OCI-LY7 (cell line): ENCODE data around the gene IL17D. TPM values are rescaled to one million over a fixed set of nuclear protein-coding genes. Genes with fewer than 3 reads are reported as not detected.

Experiments
- BruUV-seq: library from RNA; stranded (reverse); fragments of 400-500 nt; replicated peaks from 2 replicates; lab custom pipeline; 2021; lab: Mats Ljungman, UMichigan
- CTCF ChIA-PET: fragments of 300-600 bp; sonication (Branson Sonifier 250); formaldehyde crosslinking; loops from one replicate; lab custom pipeline; 2022; ENCODE audit warnings: antibody characterized with exemption; ENCODE audit not compliant: unreplicated experiment; lab: Charles Lee
- POLR2A ChIA-PET: fragments of 300-600 bp; sonication (Branson Sonifier 250); formaldehyde crosslinking; loops from one replicate; lab custom pipeline; 2022; ENCODE audit warnings: antibody characterized with exemption; lab: Charles Lee
- DNase-seq: peaks from one replicate; pipeline ENCODE4 v3.0.0-alpha.2; 2015; ENCODE audit warnings: low spot score
- H2AFZ ChIP-seq: fragments of 200-600 bp; sonication (generic), shearing (Covaris generic); 2 replicates; pipeline ENCODE4 v1.6.1; 2014; ENCODE audit warnings: mild to moderate bottlenecking, antibody characterized with exemption, low read length, moderate library complexity
- H3K27ac ChIP-seq: fragments of 200-600 bp; sonication (generic); 2 replicates; pipeline ENCODE4 v1.5.1; 2014; ENCODE audit warnings: mixed run types, low read depth, mild to moderate bottlenecking, moderate library complexity, low read length, inconsistent platforms; ENCODE audit not compliant: poor library complexity, severe bottlenecking
- H3K36me3 ChIP-seq: fragments of 200-600 bp; sonication (generic); 2 replicates; pipeline ENCODE4 v1.6.1; 2014; ENCODE audit warnings: mild to moderate bottlenecking, antibody characterized with exemption, low read length, moderate library complexity, mixed read lengths; ENCODE audit not compliant: insufficient read depth
- H3K4me1 ChIP-seq: fragments of 200-600 bp; sonication (generic); 2 replicates; pipeline ENCODE4 v1.5.1; 2014; ENCODE audit warnings: mild to moderate bottlenecking, low read length; ENCODE audit not compliant: insufficient read depth, poor library complexity, severe bottlenecking
- H3K4me2 ChIP-seq: fragments of 200-600 bp; sonication (generic); 2 replicates; pipeline ENCODE4 v1.6.1; 2014; ENCODE audit warnings: mild to moderate bottlenecking, low read length
- H3K4me3 ChIP-seq: fragments of 200-600 bp; sonication (generic); 2 replicates; pipeline ENCODE4 v1.5.1; 2014; ENCODE audit warnings: mild to moderate bottlenecking, low read depth, low read length; ENCODE audit not compliant: poor library complexity, severe bottlenecking
- H3K79me2 ChIP-seq: fragments of 200-600 bp; sonication (generic); 2 replicates; pipeline ENCODE4 v1.6.1; 2016; ENCODE audit warnings: low read depth, mild to moderate bottlenecking, low read length, moderate library complexity, mixed read lengths; ENCODE audit not compliant: insufficient read depth
- H3K9me2 ChIP-seq: fragments of 200-600 bp; sonication (generic); 2 replicates; pipeline ENCODE4 v1.6.1; 2016; ENCODE audit warnings: mild to moderate bottlenecking, low read length, mixed read lengths; ENCODE audit not compliant: insufficient read depth
- H3K9me3 ChIP-seq: fragments of 200-600 bp; sonication (generic); 2 replicates; pipeline ENCODE4 v1.6.1; 2014; ENCODE audit warnings: mild to moderate bottlenecking, mixed run types, low read length, mixed read lengths
- H4K20me1 ChIP-seq: fragments of 200-600 bp; sonication (generic); 2 replicates; pipeline ENCODE4 v1.6.1; 2014; ENCODE audit warnings: mild to moderate bottlenecking, antibody characterized with exemption, low read length, moderate library complexity, mixed read lengths; ENCODE audit not compliant: insufficient read depth
- EZH2phosphoT487 ChIP-seq: fragments of 200-600 bp; sonication (generic); IDR thresholded peaks from 2 replicates; pipeline ENCODE4 v1.6.1; 2018; ENCODE audit warnings: low read depth, borderline replicate concordance, mild to moderate bottlenecking, mixed run types, antibody characterized with exemption, low read length, moderate library complexity, mixed read lengths
- intact Hi-C: fragments of 100-400 bp; cut with micrococcal nuclease; formaldehyde crosslinking; loops from one replicate; pipeline ENCODE4 v1.10.0; 2022; ENCODE audit not compliant: unreplicated experiment
- total RNA-seq, 2 experiments: library from RNA; depleted of rRNA in 1 of 2; stranded (reverse); fragments of >200 nt in 1 of 2; shearing (Covaris generic) in 1 of 2; gene quantifications; 2 replicates each; pipeline ENCODE4 v1.2.3, GENCODE V29; 2014 to 2022
- TF ChIP-seq, protein P1 (sequence below): fragments of 200-600 bp; sonication (generic); conservative IDR thresholded peaks from 2 replicates; pipeline ENCODE4 v1.5.1; 2014; ENCODE audit warnings: mild to moderate bottlenecking, antibody characterized with exemption, low read length, moderate library complexity, mixed read lengths

Gene IL17D
- total RNA-seq, 2 experiments from 2014 or later = 0.51 to 1.1 TPM

DNA sequence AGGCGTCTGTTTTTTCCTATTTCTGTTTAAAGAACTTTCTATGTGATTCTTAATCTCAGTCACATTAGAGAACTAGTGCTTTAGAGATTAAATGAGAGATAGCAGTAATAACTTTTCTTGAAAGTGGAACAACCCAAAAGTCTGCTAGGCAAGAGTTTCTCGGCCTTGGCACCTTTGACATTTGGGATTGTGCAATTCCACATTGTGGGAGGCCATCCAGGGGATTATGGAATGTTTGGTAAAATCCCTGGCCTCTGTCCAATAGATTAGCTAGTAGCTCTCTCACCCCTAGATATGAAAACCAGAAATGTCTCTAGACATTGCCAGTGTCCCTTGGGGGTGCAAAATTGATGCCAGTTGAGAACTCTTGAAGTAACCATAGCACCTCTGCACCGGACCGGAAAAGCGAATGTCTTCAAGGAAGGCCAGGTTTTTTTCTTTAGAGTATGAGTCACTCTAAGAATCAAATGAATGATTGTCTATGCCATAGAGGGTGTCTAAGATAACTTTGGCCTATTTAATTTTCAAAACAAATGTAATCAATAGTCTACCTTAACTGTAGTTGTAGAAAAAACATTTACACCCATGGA is 45.0 kb upstream of the IL17D start:
- CTCF ChIA-PET = no interaction called here
- no peaks in the 10 kb centered on the region for H3K4me1 ChIP-seq

DNA sequence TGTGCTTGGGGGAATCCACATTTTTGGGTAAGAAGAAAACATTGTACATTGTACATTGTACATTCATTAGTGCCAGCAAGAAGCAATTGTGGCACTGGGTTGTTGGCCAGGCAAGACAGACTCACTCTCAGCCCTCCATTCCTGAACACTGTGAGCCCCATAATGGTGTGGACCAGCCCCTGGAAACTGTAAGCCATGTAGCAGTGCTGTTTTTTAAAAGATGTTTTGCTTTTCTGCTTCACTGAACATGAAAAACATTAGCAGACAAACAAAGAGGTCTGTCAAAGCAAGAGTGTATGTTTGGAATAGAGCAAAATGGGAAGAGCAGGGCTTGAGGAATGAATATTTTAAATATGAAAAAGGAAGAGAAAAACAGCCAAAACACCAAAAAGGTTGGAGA is 39.1 kb upstream of the IL17D start:
- no peak overlapping the region for H3K4me3 ChIP-seq
- no peaks in the 10 kb centered on the region for H3K9me3 ChIP-seq
- intact Hi-C loops = no loop called here
- H3K4me2 ChIP-seq = no peak overlapping the region
- BruUV-seq = no TSS peak
- no peaks in the 10 kb centered on the region for H3K79me2 ChIP-seq
- no peak overlapping the region for H2AFZ ChIP-seq
- H3K36me3 ChIP-seq = no peaks in the 10 kb centered on the region
- POLR2A ChIA-PET = interaction anchor here (0.6 kb wide), 1 partner anchor 397 kb away, joined by 3 read pairs; no protein-coding TSS in a partner anchor
- CTCF ChIA-PET = no interaction called here
- TF ChIP-seq, protein P1, sequence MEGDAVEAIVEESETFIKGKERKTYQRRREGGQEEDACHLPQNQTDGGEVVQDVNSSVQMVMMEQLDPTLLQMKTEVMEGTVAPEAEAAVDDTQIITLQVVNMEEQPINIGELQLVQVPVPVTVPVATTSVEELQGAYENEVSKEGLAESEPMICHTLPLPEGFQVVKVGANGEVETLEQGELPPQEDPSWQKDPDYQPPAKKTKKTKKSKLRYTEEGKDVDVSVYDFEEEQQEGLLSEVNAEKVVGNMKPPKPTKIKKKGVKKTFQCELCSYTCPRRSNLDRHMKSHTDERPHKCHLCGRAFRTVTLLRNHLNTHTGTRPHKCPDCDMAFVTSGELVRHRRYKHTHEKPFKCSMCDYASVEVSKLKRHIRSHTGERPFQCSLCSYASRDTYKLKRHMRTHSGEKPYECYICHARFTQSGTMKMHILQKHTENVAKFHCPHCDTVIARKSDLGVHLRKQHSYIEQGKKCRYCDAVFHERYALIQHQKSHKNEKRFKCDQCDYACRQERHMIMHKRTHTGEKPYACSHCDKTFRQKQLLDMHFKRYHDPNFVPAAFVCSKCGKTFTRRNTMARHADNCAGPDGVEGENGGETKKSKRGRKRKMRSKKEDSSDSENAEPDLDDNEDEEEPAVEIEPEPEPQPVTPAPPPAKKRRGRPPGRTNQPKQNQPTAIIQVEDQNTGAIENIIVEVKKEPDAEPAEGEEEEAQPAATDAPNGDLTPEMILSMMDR = no peak
- TF ChIP-seq EZH2phosphoT487 = no peak
- no peak overlapping the region for H3K27ac ChIP-seq
- no peaks in the 10 kb centered on the region for H3K4me1 ChIP-seq
- DNase-seq = no peak
- H3K9me2 ChIP-seq = no peaks in the 10 kb centered on the region
- no peaks in the 10 kb centered on the region for H4K20me1 ChIP-seq

More for the DNA sequence above, 45.0 kb upstream of the IL17D start:
- H3K4me2 ChIP-seq = no peak overlapping the region
- no TSS peak for BruUV-seq
- no peak overlapping the region for H3K27ac ChIP-seq
- TF ChIP-seq, protein P1 = no peak
- TF ChIP-seq EZH2phosphoT487 = no peak
- no peaks in the 10 kb centered on the region for H4K20me1 ChIP-seq
- no peaks in the 10 kb centered on the region for H3K36me3 ChIP-seq
- no peak overlapping the region for H3K4me3 ChIP-seq
- intact Hi-C loops = no loop called here
- no peak for DNase-seq
- H3K79me2 ChIP-seq = no peaks in the 10 kb centered on the region
- no peak overlapping the region for H2AFZ ChIP-seq
- no peaks in the 10 kb centered on the region for H3K9me3 ChIP-seq
- H3K9me2 ChIP-seq = no peaks in the 10 kb centered on the region
- POLR2A ChIA-PET = interaction anchor here (0.6 kb wide), 1 partner anchor 502 kb away, joined by 3 read pairs; no protein-coding TSS in a partner anchor

DNA sequence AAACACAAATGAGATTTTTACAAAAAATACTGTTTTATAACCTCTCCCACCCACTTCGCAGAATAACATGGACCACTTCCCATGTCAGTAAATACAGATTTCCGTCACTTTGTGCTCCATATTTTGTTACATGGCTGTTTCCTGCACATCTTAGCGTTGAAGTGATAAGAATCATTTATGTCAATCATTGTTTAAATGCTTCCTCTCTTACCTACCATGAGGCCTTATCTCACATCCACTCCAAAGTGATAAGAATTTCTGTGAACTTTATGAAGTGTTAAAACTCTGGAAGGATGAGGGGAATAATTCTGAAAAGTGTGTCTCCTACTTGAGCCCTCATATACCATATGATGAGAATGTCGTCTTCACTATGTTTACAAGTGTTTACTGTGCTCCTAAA is 36.6 kb upstream of the IL17D start:
- no peak overlapping the region for H3K27ac ChIP-seq
- no peak for DNase-seq
- H3K36me3 ChIP-seq = no peaks in the 10 kb centered on the region
- H3K4me2 ChIP-seq = no peak overlapping the region
- no peaks in the 10 kb centered on the region for H3K4me1 ChIP-seq
- H2AFZ ChIP-seq = no peak overlapping the region
- no peaks in the 10 kb centered on the region for H3K9me3 ChIP-seq
- TF ChIP-seq, protein P1 = no peak
- TF ChIP-seq EZH2phosphoT487 = no peak
- no peak overlapping the region for H3K4me3 ChIP-seq
- BruUV-seq = no TSS peak
- H3K9me2 ChIP-seq = no peaks in the 10 kb centered on the region
- CTCF ChIA-PET = no interaction called here
- H4K20me1 ChIP-seq = no peaks in the 10 kb centered on the region
- H3K79me2 ChIP-seq = no peaks in the 10 kb centered on the region
- POLR2A ChIA-PET = no interaction called here
- intact Hi-C loops = no loop called here
